ENCODE measurements around the gene PPP2R3B.

DNA sequence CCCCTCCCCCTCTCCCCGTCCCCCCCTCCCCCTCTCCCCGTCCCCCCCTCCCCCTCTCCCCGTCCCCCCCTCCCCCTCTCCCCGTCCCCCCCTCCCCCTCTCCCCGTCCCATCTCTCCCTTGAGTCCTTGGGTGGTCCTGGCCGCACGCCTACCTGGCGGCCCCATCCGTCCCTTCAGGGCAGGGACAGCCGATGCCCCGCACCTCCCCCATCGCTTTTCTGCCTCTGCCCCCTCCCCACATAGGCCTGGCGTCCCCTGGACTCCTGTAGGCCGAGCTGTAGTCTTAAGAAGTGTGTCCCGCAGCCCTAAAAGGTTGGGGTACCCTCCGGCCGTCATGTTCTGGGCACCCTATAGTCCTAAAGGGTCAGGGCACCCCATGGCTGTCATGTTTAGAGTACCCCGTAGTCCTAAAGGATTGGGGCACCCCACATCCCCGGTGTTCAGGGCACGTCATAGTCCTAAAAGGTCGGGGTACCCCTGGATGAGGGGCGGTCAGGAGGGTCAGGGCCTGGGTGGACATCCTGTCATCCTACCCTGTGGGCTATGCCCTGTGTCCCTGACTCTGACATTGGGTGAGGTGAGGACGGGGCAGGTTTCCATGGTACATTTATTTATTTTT lies 57.3 kb downstream of the PPP2R3B start:
- TF ChIP-seq, protein P1, sequence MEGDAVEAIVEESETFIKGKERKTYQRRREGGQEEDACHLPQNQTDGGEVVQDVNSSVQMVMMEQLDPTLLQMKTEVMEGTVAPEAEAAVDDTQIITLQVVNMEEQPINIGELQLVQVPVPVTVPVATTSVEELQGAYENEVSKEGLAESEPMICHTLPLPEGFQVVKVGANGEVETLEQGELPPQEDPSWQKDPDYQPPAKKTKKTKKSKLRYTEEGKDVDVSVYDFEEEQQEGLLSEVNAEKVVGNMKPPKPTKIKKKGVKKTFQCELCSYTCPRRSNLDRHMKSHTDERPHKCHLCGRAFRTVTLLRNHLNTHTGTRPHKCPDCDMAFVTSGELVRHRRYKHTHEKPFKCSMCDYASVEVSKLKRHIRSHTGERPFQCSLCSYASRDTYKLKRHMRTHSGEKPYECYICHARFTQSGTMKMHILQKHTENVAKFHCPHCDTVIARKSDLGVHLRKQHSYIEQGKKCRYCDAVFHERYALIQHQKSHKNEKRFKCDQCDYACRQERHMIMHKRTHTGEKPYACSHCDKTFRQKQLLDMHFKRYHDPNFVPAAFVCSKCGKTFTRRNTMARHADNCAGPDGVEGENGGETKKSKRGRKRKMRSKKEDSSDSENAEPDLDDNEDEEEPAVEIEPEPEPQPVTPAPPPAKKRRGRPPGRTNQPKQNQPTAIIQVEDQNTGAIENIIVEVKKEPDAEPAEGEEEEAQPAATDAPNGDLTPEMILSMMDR (IDR thresholded peaks at IDR 0.05): no peak
- no peak for TF ChIP-seq EZH2 (IDR thresholded peaks at IDR 0.05; ENCODE audit: borderline replicate concordance, insufficient read depth, low read depth, low read length, poor library complexity, severe bottlenecking)
